ENCODE results near the gene POLR1D. TPM values are rescaled to one million over a fixed set of nuclear protein-coding genes. Genes with fewer than 3 reads are reported as not detected.

Gene POLR1D
- total RNA-seq, 4 donors from 2014 or later: 110 to 148 (median 124) TPM

Other genes starting within 250 kb of the POLR1D start
- gene GTF3A, start 197.3 kb upstream of the POLR1D start, total RNA-seq: 100 to 1,000 TPM; 129 to 197 (median 140) TPM
- gene MTIF3, start 171.3 kb upstream of the POLR1D start, total RNA-seq: 10 to 100 TPM; 45.1 to 86.6 (median 67.5) TPM
- 10 to 100 TPM; 10.2 to 14.1 (median 12.8) TPM for gene LNX2, start 1.4 kb upstream of the POLR1D start, total RNA-seq
- not detected for gene GSX1, start 170.6 kb downstream of the POLR1D start, total RNA-seq